Loucy (cell line): ENCODE measurements around the gene ITGB1.
"Not testable (repeated sequence)": the region's sequence is repeated elsewhere in the genome, so short reads cannot be mapped to it uniquely, and the experiment has no call there.

Source experiments
- EZH2phosphoT487 ChIP-seq: fragments of 200-600 bp; IDR thresholded peaks from 2 replicates; pipeline ENCODE4 v1.6.1; 2018; ENCODE audit warnings: antibody characterized with exemption, mild to moderate bottlenecking, moderate library complexity, borderline replicate concordance
- TF ChIP-seq, protein P1 (sequence below): fragments of 200-600 bp; sonication (generic); conservative IDR thresholded peaks from 2 replicates; pipeline ENCODE4 v1.5.1; 2014; ENCODE audit warnings: mild to moderate bottlenecking, antibody characterized with exemption, low read length

DNA sequence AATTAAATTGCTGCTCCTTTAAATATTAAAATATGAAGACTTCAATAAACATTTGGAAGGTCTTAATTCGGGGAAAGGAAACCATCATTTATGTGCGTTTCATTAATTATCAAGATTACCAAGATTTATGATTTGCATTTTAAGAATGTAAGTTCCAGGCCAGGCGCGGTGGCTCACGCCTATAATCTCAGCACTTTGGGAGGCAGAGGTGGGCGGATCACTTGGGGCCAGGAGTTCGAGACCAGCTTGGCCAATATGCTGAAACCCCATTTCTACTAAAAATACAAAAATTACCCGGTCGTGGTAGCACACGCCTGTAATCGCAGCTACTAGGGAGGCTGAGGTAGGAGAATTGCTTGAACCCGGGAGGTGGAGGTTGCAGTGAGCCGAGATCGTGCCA lies 21.7 kb upstream of the ITGB1 start:
- TF ChIP-seq, protein P1, sequence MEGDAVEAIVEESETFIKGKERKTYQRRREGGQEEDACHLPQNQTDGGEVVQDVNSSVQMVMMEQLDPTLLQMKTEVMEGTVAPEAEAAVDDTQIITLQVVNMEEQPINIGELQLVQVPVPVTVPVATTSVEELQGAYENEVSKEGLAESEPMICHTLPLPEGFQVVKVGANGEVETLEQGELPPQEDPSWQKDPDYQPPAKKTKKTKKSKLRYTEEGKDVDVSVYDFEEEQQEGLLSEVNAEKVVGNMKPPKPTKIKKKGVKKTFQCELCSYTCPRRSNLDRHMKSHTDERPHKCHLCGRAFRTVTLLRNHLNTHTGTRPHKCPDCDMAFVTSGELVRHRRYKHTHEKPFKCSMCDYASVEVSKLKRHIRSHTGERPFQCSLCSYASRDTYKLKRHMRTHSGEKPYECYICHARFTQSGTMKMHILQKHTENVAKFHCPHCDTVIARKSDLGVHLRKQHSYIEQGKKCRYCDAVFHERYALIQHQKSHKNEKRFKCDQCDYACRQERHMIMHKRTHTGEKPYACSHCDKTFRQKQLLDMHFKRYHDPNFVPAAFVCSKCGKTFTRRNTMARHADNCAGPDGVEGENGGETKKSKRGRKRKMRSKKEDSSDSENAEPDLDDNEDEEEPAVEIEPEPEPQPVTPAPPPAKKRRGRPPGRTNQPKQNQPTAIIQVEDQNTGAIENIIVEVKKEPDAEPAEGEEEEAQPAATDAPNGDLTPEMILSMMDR: not testable (repeated sequence)
- not testable (repeated sequence) for TF ChIP-seq EZH2phosphoT487
